ENCODE data around the gene SEMA7A. TPM values are rescaled to one million over a fixed set of nuclear protein-coding genes. Genes with fewer than 3 reads are reported as not detected.

The SEMA7A gene
- total and polyA plus RNA-seq, 3 experiments from 2014 or later = 1.9 to 72.5 (median 71.2) TPM

DNA sequence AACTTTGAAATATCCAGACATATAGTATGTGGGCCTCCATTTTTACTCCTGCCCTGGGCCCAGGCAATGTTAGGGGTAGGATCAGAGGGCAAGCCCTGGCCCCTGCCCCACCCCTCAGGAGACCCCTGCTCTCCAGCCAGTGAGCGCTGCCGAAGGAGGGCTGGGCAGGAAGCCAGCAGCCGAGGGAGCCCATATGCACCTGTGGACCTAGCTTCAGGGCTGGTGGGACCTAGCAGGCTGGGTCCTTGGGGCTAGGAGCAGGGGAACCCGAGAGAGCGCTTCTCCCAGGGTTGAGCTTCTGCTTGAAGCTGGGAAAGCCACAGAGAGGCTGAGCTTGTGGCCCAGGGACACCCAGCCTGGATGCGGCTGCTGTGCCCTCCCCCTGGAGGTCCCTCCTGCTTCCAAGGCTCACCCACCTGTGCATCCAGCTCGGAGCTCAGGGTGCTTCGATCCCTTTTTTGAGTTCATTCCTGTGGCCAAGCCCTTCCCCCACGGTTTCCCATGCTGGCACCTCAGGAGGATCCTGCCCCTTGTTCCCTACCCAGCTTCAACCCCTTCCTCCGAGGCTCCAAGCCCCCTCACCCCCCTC is 45.3 kb downstream of the SEMA7A start:
- Histone ChIP-seq H3K4me1 (ENCODE audit: insufficient read depth, low read length) (peaks cover 37% of the 10 kb centered on the region), H3K27me3 (ENCODE audit: insufficient read depth, low read length, poor library complexity, severe bottlenecking) (no peaks in the 10 kb centered on the region), H3K4me3 (ENCODE audit: low read length) (no peak overlapping the region), H3K9me3 (ENCODE audit: low read length) (no peaks in the 10 kb centered on the region), H3K36me3 (ENCODE audit: insufficient read depth, low read length) (no peaks in the 10 kb centered on the region), H3K27ac (ENCODE audit: low read depth, low read length) (peak overlapping the region; percentile 81)
- Mint-ChIP-seq H3K36me3 (no peaks in the 10 kb centered on the region), H3K9me3 (no peaks in the 10 kb centered on the region), H3K27ac (no peak overlapping the region), H3K4me3 (no peak overlapping the region), H3K27me3 (no peaks in the 10 kb centered on the region), H3K4me1 (peaks cover 24 to 46% (median 34%) of the 10 kb centered on the region in 3 donors)
- ChIA-PET CTCF (interaction anchor here (1.0 kb wide), 1 partner anchor 13 kb away, joined by 5 read pairs; no protein-coding TSS in a partner anchor), POLR2A (no interaction called here)
- no peak for DNase-seq

DNA sequence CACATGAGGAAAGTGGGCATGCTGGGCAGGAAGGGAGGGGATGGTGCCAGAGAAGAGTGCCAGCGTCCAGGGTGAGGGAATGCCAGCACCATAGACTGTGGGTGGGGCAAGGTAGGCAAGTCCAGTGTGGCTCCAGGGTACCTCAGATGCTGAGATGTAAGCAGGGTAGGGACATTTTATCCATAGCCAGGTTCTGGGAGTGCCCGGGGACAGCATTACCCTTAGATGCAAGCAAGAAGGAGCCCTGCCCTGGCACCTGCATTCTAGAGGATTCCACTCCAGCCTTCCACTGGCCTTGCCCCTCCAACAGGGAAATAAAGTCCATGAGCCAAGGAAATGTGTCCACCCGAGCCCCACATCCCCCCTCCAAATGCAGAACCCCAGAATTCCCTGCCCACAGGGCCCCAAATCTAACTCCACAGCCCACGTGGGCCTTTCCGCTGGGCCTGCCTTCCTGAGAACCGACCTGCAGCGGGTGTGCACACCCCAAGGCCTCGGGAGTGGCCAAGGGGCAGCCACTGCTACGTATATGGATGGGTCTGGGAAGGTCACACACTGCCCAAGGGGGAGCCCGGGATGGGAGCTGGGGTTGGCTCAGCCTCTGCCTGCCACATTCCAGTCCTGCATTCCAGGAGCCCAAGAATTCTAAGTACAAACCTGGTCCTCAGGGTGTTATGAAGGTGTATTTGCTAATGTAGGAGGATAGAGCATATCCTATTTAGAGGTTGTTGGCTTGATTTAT is 46.0 kb downstream of the SEMA7A start:
- H3K27ac Mint-ChIP-seq = peak overlapping the region in 2 of 8 donors; percentile 52 to 75
- peaks cover 42% of the 10 kb centered on the region for H3K4me1 ChIP-seq (ENCODE audit: insufficient read depth, low read length)

DNA sequence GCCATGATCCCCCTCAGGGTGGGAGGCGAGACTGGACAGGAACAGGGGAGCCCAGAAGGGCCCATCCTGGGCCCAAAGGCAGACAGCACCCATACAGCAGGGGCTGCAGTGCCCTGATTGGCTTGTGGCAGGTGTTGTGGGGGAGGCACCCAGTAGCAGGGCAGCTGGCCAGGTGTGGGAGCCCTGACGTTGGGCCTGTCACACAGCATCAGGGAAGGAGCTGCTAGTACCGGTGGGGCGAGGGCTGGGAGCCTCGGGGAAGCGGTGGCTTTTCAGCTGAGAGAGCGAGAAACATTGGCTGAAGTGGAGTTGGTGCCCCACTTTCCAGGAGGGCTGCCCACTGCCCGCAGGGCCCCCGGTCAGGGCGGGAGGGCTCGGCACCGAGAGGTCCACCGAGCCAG is 46.6 kb downstream of the SEMA7A start:
- CTCF ChIA-PET = interaction anchor here (1.3 kb wide), 1 partner anchor 16 kb away, joined by 3 read pairs; no protein-coding TSS in a partner anchor
- Mint-ChIP-seq H3K4me3 (no peak overlapping the region), H3K4me1 (peaks cover 31 to 50% (median 35%) of the 10 kb centered on the region in 3 donors), H3K36me3 (no peaks in the 10 kb centered on the region), H3K27ac (peak overlapping the region in 2 of 8 donors; percentile 33 to 52), H3K27me3 (no peaks in the 10 kb centered on the region), H3K9me3 (no peaks in the 10 kb centered on the region)
- H3K27ac ChIP-seq (ENCODE audit: low read depth, low read length) = no peak overlapping the region
- H3K4me3 ChIP-seq (ENCODE audit: low read length) = no peak overlapping the region
- DNase-seq = no peak
- POLR2A ChIA-PET = no interaction called here
- H3K36me3 ChIP-seq (ENCODE audit: insufficient read depth, low read length) = no peaks in the 10 kb centered on the region
- peaks cover 42% of the 10 kb centered on the region for H3K4me1 ChIP-seq (ENCODE audit: insufficient read depth, low read length)
- no peaks in the 10 kb centered on the region for H3K27me3 ChIP-seq (ENCODE audit: insufficient read depth, low read length, poor library complexity, severe bottlenecking)
- no peaks in the 10 kb centered on the region for H3K9me3 ChIP-seq (ENCODE audit: low read length)

More for the DNA sequence above, 46.0 kb downstream of the SEMA7A start:
- ChIA-PET POLR2A (no interaction called here), CTCF (interaction anchor here (1.0 to 1.3 kb wide), 2 partner anchors 12 to 15 kb away, joined by 3 to 5 read pairs; no protein-coding TSS in a partner anchor)
- Histone ChIP-seq H3K27me3 (ENCODE audit: insufficient read depth, low read length, poor library complexity, severe bottlenecking) (no peaks in the 10 kb centered on the region), H3K36me3 (ENCODE audit: insufficient read depth, low read length) (no peaks in the 10 kb centered on the region), H3K9me3 (ENCODE audit: low read length) (no peaks in the 10 kb centered on the region), H3K27ac (ENCODE audit: low read depth, low read length) (peak overlapping the region; percentile 81), H3K4me3 (ENCODE audit: low read length) (no peak overlapping the region)
- H3K36me3 Mint-ChIP-seq = no peaks in the 10 kb centered on the region
- no peak for DNase-seq
- no peaks in the 10 kb centered on the region for H3K27me3 Mint-ChIP-seq
- H3K4me1 Mint-ChIP-seq = peaks cover 27 to 50% (median 35%) of the 10 kb centered on the region in 3 donors
- H3K9me3 Mint-ChIP-seq = no peaks in the 10 kb centered on the region
- no peak overlapping the region for H3K4me3 Mint-ChIP-seq

GRCh38 chr15:74386496-74387140 is 47.1 kb downstream of the SEMA7A start:
- Mint-ChIP-seq H3K36me3 (no peaks in the 10 kb centered on the region), H3K27ac (peak overlapping the region in 3 of 8 donors; percentile 33 to 60 (median 36)), H3K9me3 (no peaks in the 10 kb centered on the region), H3K4me3 (no peak overlapping the region), H3K4me1 (peaks cover 31 to 46% (median 31%) of the 10 kb centered on the region in 3 donors), H3K27me3 (no peaks in the 10 kb centered on the region)
- no peak overlapping the region for H3K27ac ChIP-seq (ENCODE audit: low read depth, low read length)
- H3K4me1 ChIP-seq (ENCODE audit: insufficient read depth, low read length) = peaks cover 42% of the 10 kb centered on the region
- no peaks in the 10 kb centered on the region for H3K9me3 ChIP-seq (ENCODE audit: low read length)
- no peaks in the 10 kb centered on the region for H3K36me3 ChIP-seq (ENCODE audit: insufficient read depth, low read length)
- H3K27me3 ChIP-seq (ENCODE audit: insufficient read depth, low read length, poor library complexity, severe bottlenecking) = no peaks in the 10 kb centered on the region
- POLR2A ChIA-PET = no interaction called here
- no peak for DNase-seq
- no peak overlapping the region for H3K4me3 ChIP-seq (ENCODE audit: low read length)
- CTCF ChIA-PET = interaction anchor here (1.3 to 6.1 kb wide), 4 partner anchors 14 to 55 kb away, joined by 3 to 163 read pairs (median 54); partner anchors contain the start of gene SEMA7A

GRCh38 chr15:74385733-74386132 is 48.0 kb downstream of the SEMA7A start:
- ChIA-PET CTCF (interaction anchor here (1.5 to 6.1 kb wide), 8 partner anchors 10 to 56 kb away, joined by 3 to 163 read pairs (median 12); partner anchors contain the start of gene SEMA7A), POLR2A (interaction anchor here (0.6 to 1.7 kb wide), 3 partner anchors 14 to 155 kb away, joined by 3 to 9 read pairs (median 4); no protein-coding TSS in a partner anchor)
- no peaks in the 10 kb centered on the region for H3K36me3 ChIP-seq (ENCODE audit: insufficient read depth, low read length)
- no peak for DNase-seq
- H3K27me3 Mint-ChIP-seq = peaks cover 0 to 3% of the 10 kb centered on the region in 2 donors
- H3K4me1 ChIP-seq (ENCODE audit: insufficient read depth, low read length) = peaks cover 38% of the 10 kb centered on the region
- H3K27me3 ChIP-seq (ENCODE audit: insufficient read depth, low read length, poor library complexity, severe bottlenecking) = no peaks in the 10 kb centered on the region
- no peaks in the 10 kb centered on the region for H3K9me3 ChIP-seq (ENCODE audit: low read length)
- peak overlapping the region; percentile 32 for H3K27ac ChIP-seq (ENCODE audit: low read depth, low read length)
- H3K9me3 Mint-ChIP-seq = no peaks in the 10 kb centered on the region
- no peak overlapping the region for H3K4me3 ChIP-seq (ENCODE audit: low read length)
- peak overlapping the region in 6 of 8 donors; percentile 43 to 96 (median 92) for H3K27ac Mint-ChIP-seq
- peak overlapping the region in 1 of 7 donors; percentile 19 for H3K4me3 Mint-ChIP-seq
- peaks cover 27 to 40% (median 29%) of the 10 kb centered on the region in 3 donors for H3K4me1 Mint-ChIP-seq
- no peaks in the 10 kb centered on the region for H3K36me3 Mint-ChIP-seq

GRCh38 chr15:74384881-74385643 is 48.7 kb downstream of the SEMA7A start:
- no peaks in the 10 kb centered on the region for H3K27me3 ChIP-seq (ENCODE audit: insufficient read depth, low read length, poor library complexity, severe bottlenecking)
- peak overlapping the region in 6 of 7 donors; percentile 5 to 73 (median 48) for H3K4me3 Mint-ChIP-seq
- no peaks in the 10 kb centered on the region for H3K9me3 ChIP-seq (ENCODE audit: low read length)
- peaks cover 23 to 37% (median 26%) of the 10 kb centered on the region in 3 donors for H3K4me1 Mint-ChIP-seq
- peaks cover 0 to 3% of the 10 kb centered on the region in 2 donors for H3K27me3 Mint-ChIP-seq
- peak overlapping the region; percentile 32 for H3K27ac ChIP-seq (ENCODE audit: low read depth, low read length)
- no peak overlapping the region for H3K4me3 ChIP-seq (ENCODE audit: low read length)
- peak overlapping the region; percentile 92 to 98 (median 95) for H3K27ac Mint-ChIP-seq
- DNase-seq = peak in 4 of 5 donors; percentile 31 to 80 (median 40)
- ChIA-PET POLR2A (interaction anchor here (0.6 to 1.7 kb wide), 9 partner anchors 15 to 337 kb away, joined by 3 to 9 read pairs (median 3); no protein-coding TSS in a partner anchor), CTCF (interaction anchor here (1.5 to 6.1 kb wide), 9 partner anchors 9 to 69 kb away, joined by 3 to 163 read pairs (median 11); partner anchors contain the start of gene SEMA7A)
- no peaks in the 10 kb centered on the region for H3K9me3 Mint-ChIP-seq
- H3K4me1 ChIP-seq (ENCODE audit: insufficient read depth, low read length) = peaks cover 36% of the 10 kb centered on the region
- H3K36me3 ChIP-seq (ENCODE audit: insufficient read depth, low read length) = no peaks in the 10 kb centered on the region
- no peaks in the 10 kb centered on the region for H3K36me3 Mint-ChIP-seq

DNA sequence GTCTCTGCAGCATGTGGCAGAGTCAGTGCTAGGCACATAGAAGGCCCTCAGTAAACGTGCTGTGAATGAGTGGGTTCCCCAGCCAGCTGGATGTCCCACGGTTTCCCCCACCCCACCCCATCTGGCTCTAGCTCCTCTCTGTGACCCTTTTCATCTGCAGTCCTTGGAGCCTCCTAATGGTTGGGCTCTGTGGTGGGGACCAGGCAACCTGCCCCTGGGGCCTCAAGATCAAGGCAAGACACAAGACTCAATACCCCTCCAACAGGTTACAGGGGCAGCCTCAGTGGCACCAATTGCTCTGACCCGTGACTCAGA is 49.2 kb downstream of the SEMA7A start:
- CTCF ChIA-PET = interaction anchor here (1.5 to 6.1 kb wide), 9 partner anchors 9 to 70 kb away, joined by 3 to 163 read pairs (median 11); partner anchors contain the start of gene SEMA7A

More for the DNA sequence above, 49.2 kb downstream of the SEMA7A start:
- peak overlapping the region in 5 of 7 donors; percentile 38 to 73 (median 72) for H3K4me3 Mint-ChIP-seq
- no peaks in the 10 kb centered on the region for H3K9me3 Mint-ChIP-seq
- H3K36me3 ChIP-seq (ENCODE audit: insufficient read depth, low read length) = no peaks in the 10 kb centered on the region
- H3K4me1 Mint-ChIP-seq = peaks cover 23 to 37% (median 26%) of the 10 kb centered on the region in 3 donors
- no peak overlapping the region for H3K4me3 ChIP-seq (ENCODE audit: low read length)
- H3K27me3 ChIP-seq (ENCODE audit: insufficient read depth, low read length, poor library complexity, severe bottlenecking) = no peaks in the 10 kb centered on the region
- peak overlapping the region; percentile 92 to 98 (median 95) for H3K27ac Mint-ChIP-seq
- H3K27me3 Mint-ChIP-seq = peaks cover 0 to 3% of the 10 kb centered on the region in 2 donors
- H3K9me3 ChIP-seq (ENCODE audit: low read length) = no peaks in the 10 kb centered on the region
- no peak for DNase-seq
- peak overlapping the region; percentile 4 for H3K27ac ChIP-seq (ENCODE audit: low read depth, low read length)
- peaks cover 36% of the 10 kb centered on the region for H3K4me1 ChIP-seq (ENCODE audit: insufficient read depth, low read length)
- POLR2A ChIA-PET = interaction anchor here (0.7 to 1.7 kb wide), 7 partner anchors 17 to 336 kb away, joined by 3 to 5 read pairs (median 3); no protein-coding TSS in a partner anchor
- no peaks in the 10 kb centered on the region for H3K36me3 Mint-ChIP-seq
